GM19463 (cell line): Measurements from ENCODE around the gene ZNF521.

Experiments used
- ATAC-seq: cut with Tn5 transposase; IDR thresholded peaks from one replicate; pipeline ENCODE4 v1.9.1; 2021; ENCODE audit warnings: mild to moderate bottlenecking, moderate library complexity; ENCODE audit not compliant: unreplicated experiment

ZNF521 gene

DNA sequence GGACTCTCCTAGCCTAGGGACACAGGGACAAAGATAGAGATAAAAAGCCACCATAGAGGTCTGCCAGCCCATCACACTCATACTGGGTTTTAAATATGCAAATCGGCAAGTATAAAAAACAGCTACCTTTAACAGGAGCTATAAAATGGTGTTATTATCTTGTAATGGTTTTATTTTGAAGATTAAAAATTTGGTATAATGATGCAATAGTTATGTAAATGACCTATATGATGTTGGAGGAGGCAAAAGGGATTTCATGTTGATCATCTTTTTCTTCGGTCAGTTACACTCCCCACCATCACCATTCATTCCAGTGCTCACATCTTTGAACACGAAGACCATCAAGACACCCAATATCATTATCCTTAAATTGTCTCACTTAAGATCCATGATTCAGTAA, 11.2 kb downstream of the ZNF521 start:
- ATAC-seq, result no peak

DNA sequence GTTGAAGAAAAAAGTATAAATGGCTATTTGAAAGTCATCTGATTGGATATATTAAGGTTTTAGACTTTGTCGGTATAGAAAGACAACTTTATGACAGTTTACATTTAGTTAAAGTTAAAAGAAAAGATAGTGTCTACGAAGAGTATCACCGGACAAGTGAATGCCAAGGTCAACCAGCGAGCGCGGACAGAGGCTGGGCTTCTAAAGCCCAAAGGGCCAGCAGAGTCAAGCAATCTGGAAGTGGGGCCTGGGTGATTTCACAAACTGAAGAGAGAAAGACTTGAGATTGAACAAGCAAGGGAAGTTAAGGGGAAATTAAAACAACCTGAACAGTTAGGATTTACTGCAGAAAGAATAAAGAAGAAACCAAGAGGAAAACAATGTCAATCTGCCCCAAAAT, 16.3 kb downstream of the ZNF521 start:
- no peak for ATAC-seq

GRCh38 chr18:25335062-25335461, 16.9 kb downstream of the ZNF521 start:
- ATAC-seq, result no peak

DNA sequence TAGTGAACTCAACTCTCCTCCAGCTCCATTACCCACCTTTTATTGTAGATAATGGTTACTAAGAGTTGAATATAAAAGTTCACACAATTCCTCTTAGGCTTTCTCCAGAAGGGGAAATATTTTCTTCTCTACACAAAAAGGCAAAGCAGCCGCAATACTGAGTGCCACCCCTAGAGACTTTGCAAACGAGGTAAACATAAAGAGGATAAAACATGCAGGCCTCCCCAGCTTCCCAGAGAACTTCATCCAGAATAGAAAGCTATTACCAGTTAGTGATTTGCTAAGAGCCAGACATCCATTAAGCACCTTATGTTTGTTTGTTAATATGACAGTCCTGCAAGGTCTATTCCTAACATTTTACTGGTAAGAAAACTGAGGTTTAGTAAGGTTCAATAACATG, 17.4 kb downstream of the ZNF521 start:
- ATAC-seq, result no peak

DNA sequence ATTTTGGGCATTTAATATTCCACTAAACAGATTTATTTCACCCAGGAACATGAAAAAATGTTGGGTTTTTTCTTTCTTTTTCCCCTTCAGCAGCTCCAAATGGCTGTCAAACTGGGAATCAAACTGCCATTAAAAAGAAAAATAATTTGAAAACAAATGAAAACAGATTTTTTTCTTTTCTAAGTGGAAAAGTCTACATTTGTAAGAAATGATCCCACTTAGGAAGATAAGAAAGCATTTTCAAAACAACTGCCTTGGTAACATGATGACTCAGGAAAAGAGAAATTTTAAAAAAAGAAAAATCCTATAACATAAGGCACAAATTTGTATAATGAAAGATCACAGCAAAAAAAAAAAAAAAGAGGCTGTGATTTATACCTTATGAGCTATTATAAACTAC, 20.0 kb downstream of the ZNF521 start:
- no peak for ATAC-seq

- ATAC-seq, result no peak
These were observed 22.2 kb downstream of the ZNF521 start for GRCh38 chr18:25329783-25330182.

GRCh38 chr18:25327584-25327983, 24.4 kb downstream of the ZNF521 start:
- ATAC-seq, result no peak

- ATAC-seq, result no peak
These were observed 25.5 kb downstream of the ZNF521 start for GRCh38 chr18:25326361-25326952.

DNA sequence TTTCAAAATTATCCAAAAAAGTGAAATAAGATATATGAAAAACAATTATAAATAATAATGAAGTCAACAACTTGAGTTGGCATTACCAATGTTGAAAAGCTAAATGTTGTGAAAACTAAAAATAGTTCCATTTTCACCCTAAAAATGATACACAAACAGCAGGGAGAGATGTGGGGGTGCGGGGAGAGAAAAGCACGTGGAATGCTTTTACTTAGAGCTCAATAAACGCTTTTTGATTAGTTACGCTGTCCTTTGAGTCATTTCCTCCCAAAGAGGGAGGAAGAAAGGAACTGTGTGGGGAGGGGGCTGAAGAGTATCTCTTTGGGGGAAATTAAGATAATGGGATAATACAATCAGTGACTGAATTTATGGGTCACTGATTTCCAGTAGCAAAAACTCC, 29.2 kb downstream of the ZNF521 start:
- no peak for ATAC-seq

- ATAC-seq, result no peak
These were observed 35.5 kb downstream of the ZNF521 start for GRCh38 chr18:25316381-25317018.

GRCh38 chr18:25314838-25315190, 37.2 kb downstream of the ZNF521 start:
- ATAC-seq, result no peak

GRCh38 chr18:25314151-25314837, 37.7 kb downstream of the ZNF521 start:
- ATAC-seq, result no peak

- ATAC-seq, result no peak
These were observed 38.7 kb downstream of the ZNF521 start for GRCh38 chr18:25313268-25313667.

- no peak for ATAC-seq
These were observed 41.9 kb downstream of the ZNF521 start for GRCh38 chr18:25310045-25310444.

- no peak for ATAC-seq
These were observed 43.6 kb downstream of the ZNF521 start for GRCh38 chr18:25308381-25308780.

DNA sequence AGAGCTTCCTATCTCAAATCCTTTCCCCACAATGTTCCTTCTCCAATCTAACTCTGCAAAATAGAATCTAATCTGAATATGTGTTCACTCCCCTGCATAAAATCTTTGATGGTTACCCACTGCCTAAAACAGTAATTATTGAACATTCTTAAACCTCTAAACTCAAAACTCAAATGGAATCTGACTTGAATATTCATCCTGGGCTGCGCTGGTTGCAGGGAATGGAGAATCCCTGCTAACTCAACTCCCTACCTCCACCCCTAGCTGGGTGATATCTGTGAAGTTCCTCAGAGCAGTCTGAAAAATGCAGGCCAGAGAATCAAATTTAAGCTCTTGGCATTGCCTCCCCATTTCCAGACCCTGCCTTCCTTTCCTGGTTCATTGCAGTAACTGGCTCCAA, 44.8 kb downstream of the ZNF521 start:
- ATAC-seq, result no peak

DNA sequence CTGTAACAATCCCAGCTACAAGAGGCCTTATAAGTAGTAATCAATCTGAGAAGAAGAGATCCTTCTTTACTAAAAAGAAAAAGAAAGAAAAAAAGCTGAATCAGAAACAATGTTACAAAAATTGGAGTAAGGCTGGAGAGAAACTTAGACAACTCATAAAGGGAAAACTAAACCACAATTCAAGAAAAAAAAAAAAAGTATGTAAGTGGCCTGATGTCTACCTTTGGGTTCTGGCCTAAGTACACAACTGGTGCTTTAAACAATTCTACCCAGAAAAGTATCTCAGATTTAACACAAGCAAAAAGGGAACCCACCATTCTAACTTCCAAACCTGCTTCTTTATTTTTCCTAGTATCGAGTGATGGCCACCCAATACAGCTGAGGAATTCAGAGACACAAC, 45.3 kb downstream of the ZNF521 start:
- ATAC-seq, result no peak

- ATAC-seq, result no peak
These were observed 46.4 kb downstream of the ZNF521 start for GRCh38 chr18:25305584-25305983.

DNA sequence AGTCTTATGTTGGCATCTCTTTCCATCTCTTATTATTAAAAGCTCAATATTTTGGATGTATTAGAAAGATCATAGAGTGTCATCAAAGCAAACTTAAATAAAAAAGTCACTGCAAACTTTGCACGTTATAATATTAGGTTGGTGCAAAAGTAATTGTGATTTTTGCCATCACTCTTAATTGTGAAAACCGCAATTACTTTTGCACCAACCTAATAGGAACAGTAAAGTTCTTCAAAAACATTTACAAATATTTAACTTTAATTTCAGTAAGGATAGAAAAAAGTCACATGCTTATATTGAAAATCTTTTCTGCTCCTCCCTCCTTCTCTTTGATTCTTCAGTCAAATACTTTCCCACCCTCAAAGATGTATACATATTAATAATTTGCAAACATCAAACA, 51.5 kb downstream of the ZNF521 start:
- ATAC-seq, result no peak

DNA sequence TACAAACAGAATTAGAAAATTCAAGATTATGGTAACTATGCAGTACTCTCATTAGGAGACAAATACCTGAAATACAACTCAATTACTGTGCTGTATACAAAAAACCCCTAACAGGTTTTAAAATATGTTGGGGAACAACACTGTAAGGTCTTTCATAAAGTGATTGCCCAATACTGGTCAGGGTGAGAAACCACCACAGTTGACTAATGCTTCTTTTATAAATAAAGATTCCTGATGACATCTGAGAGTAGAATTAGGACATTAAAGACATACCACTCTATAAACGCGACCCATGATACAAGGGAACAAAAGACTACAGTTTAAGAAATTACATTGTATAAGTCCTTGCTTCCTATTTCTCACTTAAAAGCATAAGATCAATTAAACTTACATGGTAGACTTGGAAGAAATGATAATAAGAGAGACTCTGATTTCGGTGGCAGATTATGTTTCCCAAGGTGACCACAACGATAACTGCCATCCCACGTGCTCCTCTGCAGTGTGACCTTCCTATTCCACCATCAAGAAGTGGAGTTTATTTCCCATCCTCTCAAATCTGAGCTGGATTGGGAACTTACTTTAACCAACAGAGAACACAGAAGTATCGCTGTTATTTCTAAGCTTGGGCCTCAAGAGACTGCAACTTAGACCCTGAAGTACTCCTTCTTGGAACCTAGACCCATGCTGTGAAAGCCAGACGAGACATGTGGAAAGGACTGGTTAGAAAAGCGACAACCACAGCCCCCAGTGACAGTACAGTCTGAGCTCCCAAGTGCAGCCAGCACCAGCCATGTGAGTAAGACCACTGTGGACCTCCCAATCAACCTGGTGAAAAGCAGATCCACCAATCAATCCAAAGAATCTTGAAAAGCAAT, 52.3 kb downstream of the ZNF521 start:
- ATAC-seq, result no peak

GRCh38 chr18:25298853-25299274, 53.1 kb downstream of the ZNF521 start:
- ATAC-seq, result no peak
